Bronchial epithelial cell (primary cell): ENCODE measurements around the gene SDHA. TPM values are rescaled to one million over a fixed set of nuclear protein-coding genes. Genes with fewer than 3 reads are reported as not detected.

Experiments used
- DNase-seq: peaks from one replicate; pipeline ENCODE4 v3.0.0-alpha.2; 2010; ENCODE audit warnings: low read depth
- FAIRE-seq: peaks from 2 replicates; lab custom pipeline; 2011; peaks lifted over from hg19 to GRCh38; lab: Jason Lieb, UNC
- H3K27me3 ChIP-seq: 2 replicates; pipeline ENCODE4 v1.5.1; 2011; ENCODE audit warnings: low read length; ENCODE audit not compliant: control insufficient read depth, insufficient read depth
- H3K36me3 ChIP-seq: 2 replicates; pipeline ENCODE4 v1.5.1; 2011; ENCODE audit warnings: low read length; ENCODE audit not compliant: control insufficient read depth, insufficient read depth
- H3K4me3 ChIP-seq: 2 replicates; pipeline ENCODE4 v1.5.1; 2011; ENCODE audit warnings: mild to moderate bottlenecking, low read depth, low read length, control low read depth
- CTCF ChIP-seq: IDR thresholded peaks from 2 replicates; pipeline ENCODE4 v1.5.1; 2011; ENCODE audit warnings: mild to moderate bottlenecking, moderate library complexity, low read length, control low read depth, inconsistent platforms; ENCODE audit not compliant: insufficient read depth, severe bottlenecking
- total RNA-seq: library from RNA; depleted of rRNA; stranded (reverse); fragments of >200 nt; gene quantifications from 2 replicates; pipeline ENCODE4 v1.2.1, GENCODE V29; 2014

Gene SDHA
- total RNA-seq, 1 donor from 2014 or later: 136 TPM

DNA sequence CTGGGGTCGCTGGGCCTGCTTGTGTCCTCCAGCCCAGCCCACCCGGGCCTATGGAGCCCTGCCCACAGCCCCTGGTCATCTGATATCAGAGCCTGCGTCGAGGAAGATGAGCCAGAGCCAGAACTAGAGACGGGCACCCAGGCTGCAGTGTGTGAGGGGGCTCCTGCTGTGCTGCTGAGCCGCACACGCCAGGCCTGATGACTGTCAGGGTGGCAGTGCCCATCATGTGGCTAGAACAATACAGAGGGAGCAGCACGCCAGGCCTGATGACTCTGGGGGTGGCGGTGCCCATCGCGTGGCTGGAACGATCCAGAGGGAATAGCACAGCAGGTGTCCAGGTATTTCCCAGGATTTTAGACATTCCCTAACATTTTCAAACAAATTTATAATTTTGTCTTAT is 36.0 kb upstream of the SDHA start:
- DNase-seq (no peak), FAIRE-seq (no peak)
- Histone ChIP-seq H3K4me3 (no peak overlapping the region), H3K27me3 (no peaks in the 10 kb centered on the region), H3K36me3 (no peaks in the 10 kb centered on the region)
- TF ChIP-seq CTCF: no peak

- no peak for DNase-seq
- TF ChIP-seq CTCF: no peak
- H3K4me3 ChIP-seq: no peak overlapping the region
- no peaks in the 10 kb centered on the region for H3K36me3 ChIP-seq
- no peaks in the 10 kb centered on the region for H3K27me3 ChIP-seq
- no peak for FAIRE-seq
These were observed 33.6 kb upstream of the SDHA start for GRCh38 chr5:184471-184870.

- DNase-seq: no peak
- no peak overlapping the region for H3K4me3 ChIP-seq
- peaks cover 1% of the 10 kb centered on the region for H3K27me3 ChIP-seq
- no peak for FAIRE-seq
- H3K36me3 ChIP-seq: no peaks in the 10 kb centered on the region
- TF ChIP-seq CTCF: no peak
These were observed 32.7 kb upstream of the SDHA start for GRCh38 chr5:185095-186070.

DNA sequence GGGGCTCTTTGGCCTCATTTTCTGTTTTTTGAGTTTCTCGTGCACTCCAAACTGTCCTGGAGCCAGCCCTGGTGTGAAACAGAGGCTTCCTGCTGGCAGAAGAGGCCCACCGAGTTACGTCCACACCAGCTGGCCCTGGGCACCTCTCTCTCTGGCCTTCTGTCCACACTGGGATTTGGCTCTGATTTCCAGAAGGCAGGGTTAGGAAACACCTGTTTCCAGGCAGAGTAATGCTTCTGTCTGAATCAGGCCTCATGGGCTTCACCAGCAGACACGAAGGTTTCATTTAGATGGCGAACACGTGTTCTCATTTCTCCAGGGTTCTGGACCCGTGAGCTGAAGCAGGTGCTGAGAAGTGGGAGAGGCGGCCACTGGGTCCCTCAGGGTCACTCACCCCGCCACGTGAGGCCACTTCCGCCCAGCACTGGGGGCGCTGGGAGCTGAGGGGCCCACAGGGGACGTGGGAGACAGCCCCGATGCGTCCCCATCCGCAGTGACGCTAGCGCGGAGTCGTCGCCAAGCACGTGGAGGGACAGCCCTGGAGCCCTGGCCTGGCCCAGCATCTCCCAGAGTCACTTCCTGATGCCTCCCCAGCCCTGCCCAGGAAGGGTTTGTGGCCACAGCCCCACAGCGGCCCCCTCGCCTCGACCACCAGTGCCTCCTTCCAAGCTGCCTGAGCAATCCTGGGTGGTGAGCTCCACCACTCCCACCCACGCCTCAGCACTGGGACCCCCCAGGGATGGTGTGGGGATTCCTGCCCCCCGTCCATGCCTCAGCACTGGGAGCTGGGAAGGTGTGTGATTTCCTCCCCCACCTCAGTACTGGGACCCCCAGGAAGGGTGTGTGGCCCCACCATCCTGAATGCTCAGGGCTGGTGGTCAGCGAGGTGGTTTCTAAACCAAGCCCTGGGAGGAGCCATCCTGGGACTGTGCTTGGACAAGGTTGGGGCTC is 31.8 kb upstream of the SDHA start:
- no peak for TF ChIP-seq CTCF
- peaks cover 5% of the 10 kb centered on the region for H3K27me3 ChIP-seq
- no peak overlapping the region for H3K4me3 ChIP-seq
- no peaks in the 10 kb centered on the region for H3K36me3 ChIP-seq
- FAIRE-seq (no peak), DNase-seq (no peak)

- H3K27me3 ChIP-seq: peaks cover 6% of the 10 kb centered on the region
- DNase-seq: no peak
- no peaks in the 10 kb centered on the region for H3K36me3 ChIP-seq
- no peak for TF ChIP-seq CTCF
- FAIRE-seq: no peak
- H3K4me3 ChIP-seq: no peak overlapping the region
These were observed 31.1 kb upstream of the SDHA start for GRCh38 chr5:187042-187431.
